Panc1 (cell line): Measurements from ENCODE around the gene NLRP4. TPM values are rescaled to one million over a fixed set of nuclear protein-coding genes. Genes with fewer than 3 reads are reported as not detected.

Experiments used
- ATAC-seq: fragments of 200-7000 bp; cut with Tn5 transposase; 2 replicates; pipeline ENCODE4 v1.9.1; 2020; ENCODE audit warnings: mild to moderate bottlenecking, moderate library complexity
- BruUV-seq: library from RNA; stranded (reverse); fragments of 400-500 nt; replicated peaks from 2 replicates; lab custom pipeline; 2021; lab: Mats Ljungman, UMichigan
- CTCF ChIA-PET: fragments of 300-600 bp; sonication (Branson Sonifier 250); formaldehyde crosslinking; loops from one replicate; lab custom pipeline; 2022; ENCODE audit warnings: antibody characterized with exemption; lab: Charles Lee
- POLR2A ChIA-PET: fragments of 300-600 bp; sonication (Branson Sonifier 250); formaldehyde crosslinking; loops from one replicate; lab custom pipeline; 2022; ENCODE audit warnings: antibody characterized with exemption; lab: Charles Lee
- DNase-seq: peaks from one replicate; pipeline ENCODE4 v3.0.0-alpha.2; 2010; ENCODE audit warnings: low read depth, low spot score
- H3K27ac ChIP-seq: 2 replicates; pipeline ENCODE4 v1.5.1; 2011; ENCODE audit warnings: mild to moderate bottlenecking, low read length, inconsistent platforms
- H3K27me3 ChIP-seq: fragments of 200-500 bp; sonication (Bioruptor generic); 2 replicates; pipeline ENCODE4 v1.6.0; 2014; ENCODE audit warnings: low read length, inconsistent platforms; ENCODE audit not compliant: control insufficient read depth, insufficient read depth
- H3K36me3 ChIP-seq: fragments of 200-500 bp; sonication (Bioruptor generic); 2 replicates; pipeline ENCODE4 v1.5.1; 2014; ENCODE audit warnings: inconsistent platforms, mild to moderate bottlenecking, low read length, moderate library complexity; ENCODE audit not compliant: control insufficient read depth, insufficient read depth
- H3K4me1 ChIP-seq: 2 replicates; pipeline ENCODE4 v1.5.1; 2011; ENCODE audit warnings: inconsistent platforms, mild to moderate bottlenecking, low read length, moderate library complexity; ENCODE audit not compliant: control insufficient read depth, insufficient read depth
- H3K4me3 ChIP-seq, 2 experiments: 2 replicates each; pipeline ENCODE4 v1.5.1; 2011 to 2012; ENCODE audit warnings: low read depth in 2 of 2, low read length in 2 of 2, mild to moderate bottlenecking in 2 of 2, inconsistent platforms in 1 of 2, moderate library complexity in 1 of 2
- H3K9me3 ChIP-seq: fragments of 200-500 bp; sonication (Bioruptor generic); 2 replicates; pipeline ENCODE4 v1.5.1; 2014; ENCODE audit warnings: low read depth, mild to moderate bottlenecking, inconsistent platforms, low read length, moderate library complexity; ENCODE audit not compliant: control insufficient read depth, insufficient read depth
- CTCF ChIP-seq: fragments of 450-650 bp; IDR thresholded peaks from 2 replicates; pipeline ENCODE4 v1.5.1; 2017; ENCODE audit warnings: mild to moderate bottlenecking
- POLR2AphosphoS5 ChIP-seq: IDR thresholded peaks from 2 replicates; pipeline ENCODE4 v1.6.1; 2012; ENCODE audit warnings: mild to moderate bottlenecking, low read depth, low read length, moderate library complexity
- SIN3A ChIP-seq: IDR thresholded peaks from 2 replicates; pipeline ENCODE4 v1.6.1; 2012; ENCODE audit warnings: low read depth, mild to moderate bottlenecking, low read length, moderate library complexity, borderline replicate concordance; ENCODE audit not compliant: insufficient read depth
- TCF7L2 ChIP-seq: IDR thresholded peaks from 2 replicates; pipeline ENCODE4 v1.6.1; 2011; ENCODE audit warnings: mild to moderate bottlenecking, low read depth, low read length, inconsistent platforms
- in situ Hi-C: cut with HindIII; loops from 2 replicates; pipeline ENCODE4 v1.10.0; 2016; ENCODE audit warnings: low sequenced_read_pairs, low pct_unique_long_range_greater_than_20kb
- intact Hi-C: fragments of 100-400 bp; cut with micrococcal nuclease; formaldehyde crosslinking; loops from one replicate; pipeline ENCODE4 v1.10.0; 2022; ENCODE audit not compliant: unreplicated experiment
- total RNA-seq: library from RNA; stranded (reverse); gene quantifications from one replicate; pipeline ENCODE4 v1.2.1, GENCODE V29; 2021; ENCODE audit not compliant: unreplicated experiment
- TF ChIP-seq, protein P1 (sequence below), 2 experiments: IDR thresholded peaks; 2 replicates each; pipeline ENCODE4 v1.6.1; 2011 to 2012; ENCODE audit warnings: low read depth in 2 of 2, control low read depth in 1 of 2, low read length in 1 of 2, mild to moderate bottlenecking in 1 of 2, moderate library complexity in 1 of 2; ENCODE audit not compliant: insufficient read depth in 1 of 2

Gene NLRP4
- total RNA-seq, 1 experiment from 2014 or later, result not detected

DNA sequence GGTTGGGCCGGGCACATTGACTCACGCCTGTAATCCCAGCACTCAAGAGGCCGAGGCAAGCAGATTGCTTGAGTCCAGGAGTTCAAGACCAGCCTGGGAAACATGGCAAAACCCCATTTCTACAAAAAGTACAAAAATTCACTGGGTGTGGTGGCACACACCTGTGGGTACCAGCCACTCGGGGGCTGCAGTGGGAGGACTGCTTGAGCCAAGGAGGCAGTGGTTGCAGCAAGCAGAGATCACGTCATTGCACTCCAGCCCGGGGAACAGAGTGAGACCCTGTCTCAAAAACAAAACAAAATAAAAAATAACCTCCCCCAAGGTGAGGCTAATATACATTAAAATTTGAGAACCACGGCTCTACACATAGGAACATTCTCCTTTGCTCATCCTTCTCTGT, 70.9 kb downstream of the NLRP4 start:
- no peak for TF ChIP-seq CTCF
- TF ChIP-seq SIN3A, result no peak
- TF ChIP-seq, protein P1, sequence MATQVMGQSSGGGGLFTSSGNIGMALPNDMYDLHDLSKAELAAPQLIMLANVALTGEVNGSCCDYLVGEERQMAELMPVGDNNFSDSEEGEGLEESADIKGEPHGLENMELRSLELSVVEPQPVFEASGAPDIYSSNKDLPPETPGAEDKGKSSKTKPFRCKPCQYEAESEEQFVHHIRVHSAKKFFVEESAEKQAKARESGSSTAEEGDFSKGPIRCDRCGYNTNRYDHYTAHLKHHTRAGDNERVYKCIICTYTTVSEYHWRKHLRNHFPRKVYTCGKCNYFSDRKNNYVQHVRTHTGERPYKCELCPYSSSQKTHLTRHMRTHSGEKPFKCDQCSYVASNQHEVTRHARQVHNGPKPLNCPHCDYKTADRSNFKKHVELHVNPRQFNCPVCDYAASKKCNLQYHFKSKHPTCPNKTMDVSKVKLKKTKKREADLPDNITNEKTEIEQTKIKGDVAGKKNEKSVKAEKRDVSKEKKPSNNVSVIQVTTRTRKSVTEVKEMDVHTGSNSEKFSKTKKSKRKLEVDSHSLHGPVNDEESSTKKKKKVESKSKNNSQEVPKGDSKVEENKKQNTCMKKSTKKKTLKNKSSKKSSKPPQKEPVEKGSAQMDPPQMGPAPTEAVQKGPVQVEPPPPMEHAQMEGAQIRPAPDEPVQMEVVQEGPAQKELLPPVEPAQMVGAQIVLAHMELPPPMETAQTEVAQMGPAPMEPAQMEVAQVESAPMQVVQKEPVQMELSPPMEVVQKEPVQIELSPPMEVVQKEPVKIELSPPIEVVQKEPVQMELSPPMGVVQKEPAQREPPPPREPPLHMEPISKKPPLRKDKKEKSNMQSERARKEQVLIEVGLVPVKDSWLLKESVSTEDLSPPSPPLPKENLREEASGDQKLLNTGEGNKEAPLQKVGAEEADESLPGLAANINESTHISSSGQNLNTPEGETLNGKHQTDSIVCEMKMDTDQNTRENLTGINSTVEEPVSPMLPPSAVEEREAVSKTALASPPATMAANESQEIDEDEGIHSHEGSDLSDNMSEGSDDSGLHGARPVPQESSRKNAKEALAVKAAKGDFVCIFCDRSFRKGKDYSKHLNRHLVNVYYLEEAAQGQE (IDR thresholded peaks at IDR 0.05; ENCODE audit: insufficient read depth in 1 of 2, low read depth in 2 of 2, low read length in 1 of 2), result no peak
- no peak for TF ChIP-seq TCF7L2
- TF ChIP-seq POLR2AphosphoS5, result no peak
- H3K27ac ChIP-seq, result no peak overlapping the region
- no TSS peak for BruUV-seq
- in situ Hi-C loops, result no loop called here
- ATAC-seq, result no peak
- no peaks in the 10 kb centered on the region for H3K9me3 ChIP-seq
- ChIA-PET CTCF (no interaction called here), POLR2A (no interaction called here)
- H3K4me1 ChIP-seq, result no peaks in the 10 kb centered on the region
- DNase-seq, result no peak
- intact Hi-C loops, result no loop called here
- no peaks in the 10 kb centered on the region for H3K36me3 ChIP-seq
- peaks cover 15% of the 10 kb centered on the region for H3K27me3 ChIP-seq
- no peak overlapping the region for H3K4me3 ChIP-seq

GRCh38 chr19:55907746-55908145, 71.4 kb downstream of the NLRP4 start:
- no TSS peak for BruUV-seq
- CTCF ChIA-PET, result no interaction called here
- in situ Hi-C loops, result no loop called here

More at GRCh38 chr19:55907746-55908145, 71.4 kb downstream of the NLRP4 start:
- H3K4me1 ChIP-seq, result no peaks in the 10 kb centered on the region
- intact Hi-C loops, result no loop called here
- H3K4me3 ChIP-seq, result no peak overlapping the region
- H3K9me3 ChIP-seq, result no peaks in the 10 kb centered on the region
- POLR2A ChIA-PET, result no interaction called here
- H3K27me3 ChIP-seq, result peaks cover 15% of the 10 kb centered on the region
- ATAC-seq (no peak), DNase-seq (no peak)
- H3K36me3 ChIP-seq, result no peaks in the 10 kb centered on the region
- H3K27ac ChIP-seq, result no peak overlapping the region
- no peak for TF ChIP-seq POLR2AphosphoS5
- no peak for TF ChIP-seq CTCF
- no peak for TF ChIP-seq TCF7L2
- TF ChIP-seq, protein P1 (IDR thresholded peaks at IDR 0.05; ENCODE audit: insufficient read depth in 1 of 2, low read depth in 2 of 2, low read length in 1 of 2), result no peak
- TF ChIP-seq SIN3A, result no peak
